Dendritic cell treated with granulocyte-macrophage colony-stimulating factor and Interleukin-4, amounts not matched to agents 40 ng/mL and 50 ng/mL, for 4 days (primary cell): ENCODE measurements around the gene ECD.
"Not testable (repeated sequence)": the region's sequence is repeated elsewhere in the genome, so short reads cannot be mapped to it uniquely, and the experiment has no call there.

Experiments
- H3K27ac Mint-ChIP-seq: one replicate; pipeline ENCODE4 v1.8.0; 2022; ENCODE audit warnings: mild to moderate bottlenecking, mixed read lengths
- H3K27me3 Mint-ChIP-seq: one replicate; pipeline ENCODE4 v1.8.0; 2022; ENCODE audit warnings: mild to moderate bottlenecking, mixed read lengths
- H3K36me3 Mint-ChIP-seq: one replicate; pipeline ENCODE4 v1.8.0; 2022; ENCODE audit warnings: low read depth, mixed read lengths
- H3K4me1 Mint-ChIP-seq: one replicate; pipeline ENCODE4 v1.8.0; 2022; ENCODE audit warnings: low read depth, mixed read lengths
- H3K4me3 Mint-ChIP-seq: one replicate; pipeline ENCODE4 v1.8.0; 2022; ENCODE audit warnings: mild to moderate bottlenecking, moderate library complexity, mixed read lengths
- H3K9me3 Mint-ChIP-seq: one replicate; pipeline ENCODE4 v1.8.0; 2022; ENCODE audit warnings: mixed read lengths
- intact Hi-C: fragments of 100-400 bp; cut with micrococcal nuclease; formaldehyde crosslinking; loops from one replicate; pipeline ENCODE4 v1.15.0; 2022

ECD gene

GRCh38 chr10:73139251-73139650, 28.6 kb downstream of the ECD start:
- H3K4me1 Mint-ChIP-seq: no peaks in the 10 kb centered on the region
- no peak overlapping the region for H3K27ac Mint-ChIP-seq
- no peaks in the 10 kb centered on the region for H3K9me3 Mint-ChIP-seq
- no peaks in the 10 kb centered on the region for H3K27me3 Mint-ChIP-seq
- intact Hi-C loops: no loop called here
- peaks cover 87% of the 10 kb centered on the region for H3K36me3 Mint-ChIP-seq
- H3K4me3 Mint-ChIP-seq: no peak overlapping the region

DNA sequence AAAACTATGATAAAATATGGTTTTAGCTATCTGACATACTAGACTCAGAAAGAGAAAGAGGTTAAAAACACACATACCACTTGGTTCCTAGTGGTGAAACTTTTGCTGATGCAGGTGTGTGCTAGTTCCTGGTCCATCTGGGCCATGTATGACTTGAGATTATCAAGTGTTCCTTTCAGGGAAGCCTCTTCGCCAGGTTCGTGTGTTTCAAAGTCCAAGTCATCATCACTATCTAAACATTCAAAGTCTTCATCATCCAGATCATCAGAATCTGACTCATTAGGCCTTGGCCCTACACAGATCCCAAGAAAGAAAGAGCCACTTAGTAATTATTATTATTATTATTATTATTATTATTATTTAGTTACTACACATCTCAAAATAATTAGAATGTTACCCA, 31.2 kb downstream of the ECD start:
- peaks cover 88% of the 10 kb centered on the region for H3K36me3 Mint-ChIP-seq
- H3K4me3 Mint-ChIP-seq: no peak overlapping the region
- no peaks in the 10 kb centered on the region for H3K9me3 Mint-ChIP-seq
- H3K4me1 Mint-ChIP-seq: no peaks in the 10 kb centered on the region
- H3K27me3 Mint-ChIP-seq: no peaks in the 10 kb centered on the region
- intact Hi-C loops: no loop called here
- H3K27ac Mint-ChIP-seq: no peak overlapping the region

DNA sequence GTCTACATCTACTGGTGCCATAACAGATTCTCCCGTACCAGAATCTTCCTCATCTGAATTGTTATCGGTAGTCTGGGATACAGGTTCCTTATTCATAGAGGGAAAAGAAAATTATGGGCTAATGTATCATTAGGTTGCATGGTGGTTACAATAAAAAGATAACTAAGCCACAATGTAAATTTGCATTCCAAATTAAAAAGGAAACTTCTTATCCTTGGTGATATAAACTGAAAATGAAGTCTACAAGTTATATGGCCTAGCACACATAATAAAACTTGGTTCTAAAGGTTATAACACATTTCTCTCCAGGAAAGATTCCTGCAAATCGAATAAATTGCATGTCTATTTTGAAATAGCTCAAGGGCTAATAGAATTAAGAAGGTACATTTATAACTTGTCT, 33.1 kb downstream of the ECD start:
- Mint-ChIP-seq H3K27ac (no peak overlapping the region), H3K9me3 (no peaks in the 10 kb centered on the region), H3K4me3 (no peak overlapping the region), H3K4me1 (no peaks in the 10 kb centered on the region), H3K27me3 (no peaks in the 10 kb centered on the region), H3K36me3 (peaks cover 90% of the 10 kb centered on the region)
- intact Hi-C loops: no loop called here

DNA sequence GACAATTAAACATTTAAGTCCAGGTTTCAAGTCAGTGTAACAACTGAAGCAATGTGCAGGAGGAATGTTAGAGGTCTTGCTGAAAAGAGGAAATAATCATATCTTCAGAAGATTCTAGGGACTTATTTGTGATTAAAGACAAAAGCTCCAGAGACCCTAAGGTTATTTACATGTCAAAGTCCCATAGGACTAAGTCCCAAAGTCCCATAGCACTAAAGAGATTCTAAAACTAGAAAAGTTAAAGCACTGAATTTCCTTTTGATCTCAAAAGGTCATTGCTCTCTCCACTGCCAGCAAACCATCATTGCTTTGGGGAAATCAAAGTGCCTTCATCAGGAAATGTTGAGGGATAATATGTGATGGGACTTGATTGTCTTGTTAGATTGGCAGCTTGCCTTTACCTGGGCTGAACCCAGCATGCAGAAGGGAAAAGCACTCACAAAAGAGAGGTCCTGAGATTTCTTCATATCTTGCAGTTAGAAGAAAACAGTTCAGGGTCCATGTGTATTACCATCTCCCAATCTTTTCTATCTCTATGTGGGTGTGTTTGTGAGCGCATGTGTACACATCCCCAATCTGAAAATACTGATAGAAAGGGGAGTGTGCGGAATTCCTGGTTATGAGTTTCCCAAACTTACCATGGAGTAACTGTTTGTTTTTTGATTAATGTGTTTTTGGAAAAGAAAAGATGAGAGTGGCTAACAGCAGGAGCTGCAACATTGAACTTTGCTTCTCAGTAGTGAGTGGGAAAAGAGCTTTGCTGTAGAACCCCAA, 35.7 kb downstream of the ECD start:
- no peaks in the 10 kb centered on the region for H3K27me3 Mint-ChIP-seq
- peaks cover 89% of the 10 kb centered on the region for H3K36me3 Mint-ChIP-seq
- no peaks in the 10 kb centered on the region for H3K9me3 Mint-ChIP-seq
- intact Hi-C loops: no loop called here
- H3K27ac Mint-ChIP-seq: no peak overlapping the region
- no peak overlapping the region for H3K4me3 Mint-ChIP-seq
- no peaks in the 10 kb centered on the region for H3K4me1 Mint-ChIP-seq

- no peaks in the 10 kb centered on the region for H3K27me3 Mint-ChIP-seq
- H3K4me1 Mint-ChIP-seq: no peaks in the 10 kb centered on the region
- H3K4me3 Mint-ChIP-seq: no peak overlapping the region
- H3K9me3 Mint-ChIP-seq: no peaks in the 10 kb centered on the region
- peaks cover 90% of the 10 kb centered on the region for H3K36me3 Mint-ChIP-seq
- intact Hi-C loops: no loop called here
- H3K27ac Mint-ChIP-seq: no peak overlapping the region
Observed at GRCh38 chr10:73131301-73131700, 36.5 kb downstream of the ECD start.

GRCh38 chr10:73126343-73126742, 41.5 kb downstream of the ECD start:
- peaks cover 72% of the 10 kb centered on the region for H3K36me3 Mint-ChIP-seq

DNA sequence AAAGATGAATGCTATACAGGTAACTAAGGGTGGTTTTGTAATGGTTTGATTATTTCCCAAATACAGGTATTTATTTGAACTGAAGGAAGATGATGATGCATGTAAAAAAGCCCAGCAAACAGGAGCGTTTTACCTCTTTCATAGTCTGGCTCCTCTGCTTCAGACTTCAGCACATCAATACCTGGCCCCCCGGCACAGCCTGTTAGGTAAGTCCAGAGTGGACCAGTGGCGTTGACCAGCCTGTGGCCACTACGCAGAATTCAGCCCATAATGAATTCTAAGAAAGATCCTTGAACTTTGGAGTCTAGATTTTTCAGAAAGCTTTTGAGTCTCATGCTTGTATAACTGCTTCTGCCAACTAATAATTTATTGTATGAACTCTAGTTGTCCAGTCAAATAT, 47.9 kb downstream of the ECD start:
- H3K36me3 Mint-ChIP-seq: peaks cover 53% of the 10 kb centered on the region
- intact Hi-C loops: no loop called here

More at GRCh38 chr10:73126343-73126742, 41.5 kb downstream of the ECD start:
- intact Hi-C loops: no loop called here
- Mint-ChIP-seq H3K27ac (no peak overlapping the region), H3K27me3 (no peaks in the 10 kb centered on the region), H3K9me3 (no peaks in the 10 kb centered on the region), H3K4me1 (no peaks in the 10 kb centered on the region), H3K4me3 (no peak overlapping the region)

DNA sequence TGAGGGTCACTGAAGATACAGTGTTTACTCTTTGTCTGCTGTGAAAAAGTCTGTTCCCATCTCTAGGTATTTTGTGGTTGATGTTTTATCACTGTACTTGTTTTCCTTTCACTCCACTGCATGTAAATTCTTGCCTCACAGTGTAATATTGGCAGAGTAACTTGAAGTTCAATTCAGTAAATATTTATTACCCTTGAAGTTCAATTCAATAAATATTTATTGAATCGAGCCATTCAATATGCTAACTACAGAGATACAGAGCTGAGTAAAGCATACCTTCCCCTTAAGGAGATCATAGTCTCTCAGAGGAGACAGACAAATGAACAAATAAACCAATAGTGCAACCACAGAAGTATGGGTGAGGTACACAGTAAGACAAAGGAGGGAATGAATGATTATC, 48.4 kb downstream of the ECD start:
- Mint-ChIP-seq H3K27ac (no peak overlapping the region), H3K9me3 (no peaks in the 10 kb centered on the region), H3K36me3 (peaks cover 52% of the 10 kb centered on the region), H3K4me1 (no peaks in the 10 kb centered on the region), H3K27me3 (no peaks in the 10 kb centered on the region), H3K4me3 (no peak overlapping the region)
- intact Hi-C loops: no loop called here

More for the DNA sequence above, 47.9 kb downstream of the ECD start:
- H3K4me1 Mint-ChIP-seq: no peaks in the 10 kb centered on the region
- H3K27ac Mint-ChIP-seq: no peak overlapping the region
- H3K27me3 Mint-ChIP-seq: no peaks in the 10 kb centered on the region
- no peaks in the 10 kb centered on the region for H3K9me3 Mint-ChIP-seq
- no peak overlapping the region for H3K4me3 Mint-ChIP-seq

- intact Hi-C loops: no loop called here
- Mint-ChIP-seq H3K4me3 (no peak overlapping the region), H3K4me1 (no peaks in the 10 kb centered on the region), H3K9me3 (no peaks in the 10 kb centered on the region), H3K27me3 (no peaks in the 10 kb centered on the region), H3K36me3 (peaks cover 43% of the 10 kb centered on the region), H3K27ac (no peak overlapping the region)
Observed at GRCh38 chr10:73117976-73118743, 49.6 kb downstream of the ECD start.

DNA sequence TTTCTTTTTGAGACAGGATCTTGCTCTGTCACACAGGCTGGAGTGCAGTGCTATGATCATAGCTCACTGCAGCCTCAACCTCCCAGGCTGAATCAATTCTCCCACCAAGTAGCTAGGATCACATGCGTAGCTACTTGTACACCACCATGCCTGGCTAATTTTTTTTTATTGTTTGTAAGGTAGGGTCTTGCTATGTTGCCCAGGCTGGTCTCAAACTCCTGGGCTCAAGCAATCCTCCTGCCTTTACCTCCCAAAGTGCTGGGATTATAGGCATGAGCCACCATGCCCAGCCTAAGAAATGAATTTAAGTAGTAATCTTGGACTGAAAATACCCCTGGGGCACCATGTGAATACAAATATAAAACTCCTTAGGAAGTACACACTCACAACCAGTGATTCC, 51.8 kb downstream of the ECD start:
- Mint-ChIP-seq H3K4me3 (no peak overlapping the region), H3K4me1 (no peaks in the 10 kb centered on the region), H3K36me3 (peaks cover 42% of the 10 kb centered on the region), H3K9me3 (no peaks in the 10 kb centered on the region), H3K27ac (no peak overlapping the region), H3K27me3 (no peaks in the 10 kb centered on the region)
- intact Hi-C loops: no loop called here

GRCh38 chr10:73113551-73113950, 54.3 kb downstream of the ECD start:
- intact Hi-C loops: no loop called here
- H3K4me1 Mint-ChIP-seq: no peaks in the 10 kb centered on the region
- no peaks in the 10 kb centered on the region for H3K27me3 Mint-ChIP-seq
- H3K27ac Mint-ChIP-seq: no peak overlapping the region
- H3K4me3 Mint-ChIP-seq: no peak overlapping the region
- H3K9me3 Mint-ChIP-seq: no peaks in the 10 kb centered on the region
- peaks cover 31% of the 10 kb centered on the region for H3K36me3 Mint-ChIP-seq

GRCh38 chr10:73112032-73112431, 55.8 kb downstream of the ECD start:
- H3K4me1 Mint-ChIP-seq, H3K27ac Mint-ChIP-seq, H3K27me3 Mint-ChIP-seq, H3K4me3 Mint-ChIP-seq, intact Hi-C loops, H3K9me3 Mint-ChIP-seq: not testable (repeated sequence)
- H3K36me3 Mint-ChIP-seq: peaks cover 44% of the 10 kb centered on the region

GRCh38 chr10:73110345-73110849, 57.4 kb downstream of the ECD start, which contains the start of gene NUDT13:
TSS of gene NUDT13 (plus strand) at chr10:73110455. CDS start at chr10:73114366, 3,911 bp downstream.
- H3K27ac Mint-ChIP-seq: peak within 1 kb of the TSS; percentile 91
- peaks cover 45% of the 10 kb centered on the region for H3K36me3 Mint-ChIP-seq
- H3K27me3 Mint-ChIP-seq: no peaks in the 10 kb centered on the region
- H3K9me3 Mint-ChIP-seq: no peaks in the 10 kb centered on the region
- intact Hi-C loops: loop anchor here (2.0 kb wide), 1 partner anchor 14 kb away; the partner anchor contains the start of gene P4HA1
- H3K4me3 Mint-ChIP-seq: peak within 1 kb of the TSS; percentile 79
- H3K4me1 Mint-ChIP-seq: no peaks in the 10 kb centered on the region

DNA sequence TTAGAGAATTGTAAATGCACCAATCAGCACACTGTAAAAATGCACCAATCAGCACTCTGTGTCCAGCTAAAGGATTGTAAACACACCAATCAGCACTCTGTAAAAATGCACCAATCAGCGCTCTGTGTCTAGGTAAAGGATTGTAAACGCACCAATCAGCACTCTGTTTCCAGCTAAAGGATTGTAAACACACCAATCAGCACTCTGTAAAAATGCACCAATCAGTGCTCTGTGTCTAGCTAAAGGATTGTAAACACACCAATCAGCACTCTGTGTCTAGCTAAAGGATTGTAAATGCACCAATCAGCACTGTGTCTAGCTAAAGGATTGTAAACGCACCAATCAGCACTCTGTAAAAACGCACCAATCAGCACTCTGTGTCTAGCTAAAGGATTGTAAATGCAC, 58.6 kb downstream of the ECD start:
- H3K27ac Mint-ChIP-seq, H3K4me3 Mint-ChIP-seq, H3K9me3 Mint-ChIP-seq, H3K27me3 Mint-ChIP-seq, intact Hi-C loops, H3K4me1 Mint-ChIP-seq: not testable (repeated sequence)
- H3K36me3 Mint-ChIP-seq: peaks cover 38% of the 10 kb centered on the region
